MM.1S (cell line): ENCODE results near the gene KLC1.

Source experiments
- DNase-seq: peaks from one replicate; pipeline ENCODE4 v3.0.0-alpha.2; 2015
- H2AFZ ChIP-seq: fragments of 300-600 bp; sonication (generic); 2 replicates; pipeline ENCODE4 v1.6.0; 2016; ENCODE audit warnings: antibody characterized with exemption, low read length
- H3F3A ChIP-seq: fragments of 300-600 bp; sonication (generic); 2 replicates; pipeline ENCODE4 v1.6.1; 2016; ENCODE audit warnings: mild to moderate bottlenecking, antibody characterized with exemption, low read length, moderate library complexity, mixed read lengths; ENCODE audit not compliant: insufficient read depth
- H3K27ac ChIP-seq: fragments of 300-600 bp; sonication (generic); 2 replicates; pipeline ENCODE4 v1.5.1; 2016; ENCODE audit warnings: mild to moderate bottlenecking, low read length
- H3K27me3 ChIP-seq: fragments of 300-600 bp; sonication (generic); replicated peaks from 2 replicates; pipeline ENCODE4 v1.6.0; 2016; ENCODE audit warnings: low read length; ENCODE audit not compliant: insufficient read depth
- H3K36me3 ChIP-seq: fragments of 300-600 bp; sonication (generic); replicated peaks from 2 replicates; pipeline ENCODE4 v1.6.1; 2016; ENCODE audit warnings: mild to moderate bottlenecking, low read length, mixed read lengths; ENCODE audit not compliant: insufficient read depth
- H3K4me1 ChIP-seq: fragments of 300-600 bp; sonication (generic); 2 replicates; pipeline ENCODE4 v1.6.1; 2016; ENCODE audit warnings: low read length, mixed read lengths
- H3K4me2 ChIP-seq: fragments of 300-600 bp; sonication (generic); 2 replicates; pipeline ENCODE4 v1.6.0; 2016; ENCODE audit warnings: low read depth, low read length
- H3K4me3 ChIP-seq: fragments of 300-600 bp; sonication (generic); 2 replicates; pipeline ENCODE4 v1.5.1; 2016; ENCODE audit warnings: low read length, mixed read lengths
- H3K79me2 ChIP-seq: fragments of 300-600 bp; sonication (generic); 2 replicates; pipeline ENCODE4 v1.6.1; 2016; ENCODE audit warnings: mixed run types, low read length, mixed read lengths
- H3K9ac ChIP-seq: fragments of 300-600 bp; sonication (generic); 2 replicates; pipeline ENCODE4 v1.6.1; 2016; ENCODE audit warnings: low read length, mixed read lengths
- H3K9me2 ChIP-seq: fragments of 300-600 bp; sonication (generic); replicated peaks from 2 replicates; pipeline ENCODE4 v1.6.1; 2016; ENCODE audit warnings: mild to moderate bottlenecking, low read length, mixed read lengths; ENCODE audit not compliant: insufficient read depth
- H3K9me3 ChIP-seq: fragments of 300-600 bp; sonication (generic); replicated peaks from 2 replicates; pipeline ENCODE4 v1.6.1; 2016; ENCODE audit warnings: mild to moderate bottlenecking, low read length, mixed read lengths; ENCODE audit not compliant: insufficient read depth
- H4K20me1 ChIP-seq: fragments of 300-600 bp; sonication (generic); 2 replicates; pipeline ENCODE4 v1.6.1; 2016; ENCODE audit warnings: mild to moderate bottlenecking, low read length, moderate library complexity, mixed read lengths; ENCODE audit not compliant: insufficient read depth
- EZH2 ChIP-seq: fragments of 300-600 bp; sonication (generic); optimal IDR thresholded peaks from 2 replicates; pipeline ENCODE3; 2017; ENCODE audit warnings: low read depth, mild to moderate bottlenecking, antibody characterized with exemption, low read length, mixed read lengths
- EZH2phosphoT487 ChIP-seq: fragments of 300-600 bp; sonication (generic); IDR thresholded peaks from 2 replicates; pipeline ENCODE4 v1.6.1; 2018; ENCODE audit warnings: antibody characterized with exemption, low read length
- TF ChIP-seq, protein P1 (sequence below): fragments of 300-600 bp; sonication (generic); IDR thresholded peaks from 2 replicates; pipeline ENCODE4 v1.5.1; 2016; ENCODE audit warnings: antibody characterized with exemption, low read length, mixed read lengths

KLC1 gene

GRCh38 chr14:103659631-103660030 is 30.6 kb downstream of the KLC1 start:
- H3K4me2 ChIP-seq, result no peak overlapping the region
- no peaks in the 10 kb centered on the region for H3K27me3 ChIP-seq
- no peaks in the 10 kb centered on the region for H3K9me3 ChIP-seq
- TF ChIP-seq, protein P1, sequence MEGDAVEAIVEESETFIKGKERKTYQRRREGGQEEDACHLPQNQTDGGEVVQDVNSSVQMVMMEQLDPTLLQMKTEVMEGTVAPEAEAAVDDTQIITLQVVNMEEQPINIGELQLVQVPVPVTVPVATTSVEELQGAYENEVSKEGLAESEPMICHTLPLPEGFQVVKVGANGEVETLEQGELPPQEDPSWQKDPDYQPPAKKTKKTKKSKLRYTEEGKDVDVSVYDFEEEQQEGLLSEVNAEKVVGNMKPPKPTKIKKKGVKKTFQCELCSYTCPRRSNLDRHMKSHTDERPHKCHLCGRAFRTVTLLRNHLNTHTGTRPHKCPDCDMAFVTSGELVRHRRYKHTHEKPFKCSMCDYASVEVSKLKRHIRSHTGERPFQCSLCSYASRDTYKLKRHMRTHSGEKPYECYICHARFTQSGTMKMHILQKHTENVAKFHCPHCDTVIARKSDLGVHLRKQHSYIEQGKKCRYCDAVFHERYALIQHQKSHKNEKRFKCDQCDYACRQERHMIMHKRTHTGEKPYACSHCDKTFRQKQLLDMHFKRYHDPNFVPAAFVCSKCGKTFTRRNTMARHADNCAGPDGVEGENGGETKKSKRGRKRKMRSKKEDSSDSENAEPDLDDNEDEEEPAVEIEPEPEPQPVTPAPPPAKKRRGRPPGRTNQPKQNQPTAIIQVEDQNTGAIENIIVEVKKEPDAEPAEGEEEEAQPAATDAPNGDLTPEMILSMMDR, result no peak
- no peak for TF ChIP-seq EZH2phosphoT487
- no peak for TF ChIP-seq EZH2
- H3K4me3 ChIP-seq, result no peak overlapping the region
- H2AFZ ChIP-seq, result no peak overlapping the region
- H3K27ac ChIP-seq, result no peak overlapping the region
- no peak overlapping the region for H3K9ac ChIP-seq
- H3K4me1 ChIP-seq, result no peaks in the 10 kb centered on the region
- no peaks in the 10 kb centered on the region for H3K9me2 ChIP-seq
- no peaks in the 10 kb centered on the region for H4K20me1 ChIP-seq
- peaks cover 2% of the 10 kb centered on the region; the same call in 1 of the 2 replicates for H3K36me3 ChIP-seq
- H3F3A ChIP-seq, result no peaks in the 10 kb centered on the region
- H3K79me2 ChIP-seq, result peaks cover 23% of the 10 kb centered on the region
- DNase-seq, result no peak

DNA sequence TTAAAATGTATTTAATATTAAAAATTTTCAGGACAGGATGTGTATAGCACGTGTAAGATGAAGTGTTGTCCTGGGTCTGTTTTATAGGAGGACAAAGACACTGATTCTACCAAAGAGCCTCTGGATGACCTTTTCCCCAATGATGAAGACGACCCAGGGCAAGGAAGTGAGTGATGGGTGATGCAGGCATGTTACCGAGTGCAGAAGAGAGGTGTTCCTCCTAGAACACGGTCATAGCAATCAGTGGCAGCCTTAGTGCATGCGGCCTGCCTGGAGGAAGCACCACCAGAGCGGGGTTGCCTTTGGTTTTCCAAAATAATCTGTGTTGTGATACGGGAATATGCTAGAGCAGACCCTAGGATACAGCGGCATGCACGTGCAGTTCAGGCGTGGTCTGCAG is 33.0 kb downstream of the KLC1 start:
- H4K20me1 ChIP-seq, result no peaks in the 10 kb centered on the region
- TF ChIP-seq EZH2 (no peak), EZH2phosphoT487 (no peak)
- TF ChIP-seq, protein P1, result no peak
- H3K4me2 ChIP-seq, result no peak overlapping the region
- H3K27ac ChIP-seq, result no peak overlapping the region
- H3K9me3 ChIP-seq, result no peaks in the 10 kb centered on the region
- H3K79me2 ChIP-seq, result peaks cover 13% of the 10 kb centered on the region
- H3K9me2 ChIP-seq, result no peaks in the 10 kb centered on the region
- no peak for DNase-seq
- no peaks in the 10 kb centered on the region for H3F3A ChIP-seq
- H3K27me3 ChIP-seq, result no peaks in the 10 kb centered on the region
- no peak overlapping the region for H2AFZ ChIP-seq
- H3K9ac ChIP-seq, result no peak overlapping the region
- no peaks in the 10 kb centered on the region for H3K36me3 ChIP-seq
- H3K4me3 ChIP-seq, result no peak overlapping the region
- H3K4me1 ChIP-seq, result no peaks in the 10 kb centered on the region

- Histone ChIP-seq H3K27me3 (no peaks in the 10 kb centered on the region), H3K4me3 (no peak overlapping the region)
These were observed 33.6 kb downstream of the KLC1 start for GRCh38 chr14:103662591-103662990.

More at GRCh38 chr14:103662591-103662990, 33.6 kb downstream of the KLC1 start:
- no peak overlapping the region for H2AFZ ChIP-seq
- no peaks in the 10 kb centered on the region for H3K36me3 ChIP-seq
- H3K9me2 ChIP-seq, result no peaks in the 10 kb centered on the region
- H4K20me1 ChIP-seq, result no peaks in the 10 kb centered on the region
- H3K9me3 ChIP-seq, result no peaks in the 10 kb centered on the region
- no peaks in the 10 kb centered on the region for H3F3A ChIP-seq
- H3K79me2 ChIP-seq, result peaks cover 13% of the 10 kb centered on the region
- no peak overlapping the region for H3K27ac ChIP-seq
- no peak for DNase-seq
- no peak overlapping the region for H3K4me2 ChIP-seq
- no peak overlapping the region for H3K9ac ChIP-seq
- no peaks in the 10 kb centered on the region for H3K4me1 ChIP-seq
- TF ChIP-seq EZH2phosphoT487, result no peak
- TF ChIP-seq, protein P1, result no peak
- no peak for TF ChIP-seq EZH2
